GM21723 (cell line): ENCODE measurements around the gene RHOBTB3.
"Not testable (repeated sequence)": the region's sequence is repeated elsewhere in the genome, so short reads cannot be mapped to it uniquely, and the experiment has no call there.

Experiments used
- ATAC-seq: cut with Tn5 transposase; IDR thresholded peaks from one replicate; pipeline ENCODE4 v1.9.1; 2021; ENCODE audit warnings: mild to moderate bottlenecking, moderate library complexity; ENCODE audit not compliant: unreplicated experiment

Gene RHOBTB3, protein sequence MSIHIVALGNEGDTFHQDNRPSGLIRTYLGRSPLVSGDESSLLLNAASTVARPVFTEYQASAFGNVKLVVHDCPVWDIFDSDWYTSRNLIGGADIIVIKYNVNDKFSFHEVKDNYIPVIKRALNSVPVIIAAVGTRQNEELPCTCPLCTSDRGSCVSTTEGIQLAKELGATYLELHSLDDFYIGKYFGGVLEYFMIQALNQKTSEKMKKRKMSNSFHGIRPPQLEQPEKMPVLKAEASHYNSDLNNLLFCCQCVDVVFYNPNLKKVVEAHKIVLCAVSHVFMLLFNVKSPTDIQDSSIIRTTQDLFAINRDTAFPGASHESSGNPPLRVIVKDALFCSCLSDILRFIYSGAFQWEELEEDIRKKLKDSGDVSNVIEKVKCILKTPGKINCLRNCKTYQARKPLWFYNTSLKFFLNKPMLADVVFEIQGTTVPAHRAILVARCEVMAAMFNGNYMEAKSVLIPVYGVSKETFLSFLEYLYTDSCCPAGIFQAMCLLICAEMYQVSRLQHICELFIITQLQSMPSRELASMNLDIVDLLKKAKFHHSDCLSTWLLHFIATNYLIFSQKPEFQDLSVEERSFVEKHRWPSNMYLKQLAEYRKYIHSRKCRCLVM

DNA sequence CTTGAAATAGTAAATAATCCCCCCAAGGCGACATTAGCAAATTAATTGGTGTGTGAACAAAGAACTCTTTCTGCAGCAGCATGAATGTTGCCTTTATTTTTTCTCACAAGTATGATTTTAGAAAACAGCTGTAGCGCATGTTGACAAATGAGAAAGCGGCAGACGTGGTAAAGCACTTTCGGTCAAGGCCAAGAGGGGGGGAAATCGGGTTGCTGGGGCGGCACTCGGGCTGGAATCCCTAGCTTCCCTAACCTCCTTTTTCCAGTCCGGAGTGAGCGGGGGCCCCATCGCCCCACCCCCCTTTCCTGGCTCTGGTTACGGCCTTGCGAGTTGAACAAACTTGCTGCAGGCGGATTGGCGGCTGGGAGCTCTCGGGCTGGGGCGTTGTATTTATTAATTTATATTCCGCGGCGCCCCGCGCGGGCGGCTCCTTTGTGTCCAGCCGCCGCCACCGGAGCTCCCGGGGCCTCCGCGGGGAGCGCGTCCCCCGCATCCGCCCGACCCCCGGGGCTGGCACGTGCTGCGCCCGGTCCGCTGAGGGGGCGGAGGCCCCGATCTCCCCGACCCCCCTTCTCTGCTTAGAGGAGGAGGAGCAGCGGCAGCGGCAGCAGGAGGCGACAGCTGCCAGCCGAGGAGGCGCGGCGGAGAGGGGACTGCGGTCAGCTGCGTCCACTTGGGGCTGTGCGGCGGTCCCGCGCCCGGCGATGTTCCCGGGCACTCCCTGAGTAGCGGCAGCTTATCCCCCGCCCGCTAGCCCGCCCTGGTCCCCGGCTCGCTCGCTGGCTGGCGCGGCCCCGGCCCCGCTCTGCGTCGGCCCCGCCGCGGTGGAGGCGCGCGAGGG is at the start of gene RHOBTB3:
TSS of gene RHOBTB3 (plus strand) at position 607 of the 841 bp plus-strand sequence. CDS start 347 bp downstream, outside the sequence.
- peak; percentile 57 for ATAC-seq

DNA sequence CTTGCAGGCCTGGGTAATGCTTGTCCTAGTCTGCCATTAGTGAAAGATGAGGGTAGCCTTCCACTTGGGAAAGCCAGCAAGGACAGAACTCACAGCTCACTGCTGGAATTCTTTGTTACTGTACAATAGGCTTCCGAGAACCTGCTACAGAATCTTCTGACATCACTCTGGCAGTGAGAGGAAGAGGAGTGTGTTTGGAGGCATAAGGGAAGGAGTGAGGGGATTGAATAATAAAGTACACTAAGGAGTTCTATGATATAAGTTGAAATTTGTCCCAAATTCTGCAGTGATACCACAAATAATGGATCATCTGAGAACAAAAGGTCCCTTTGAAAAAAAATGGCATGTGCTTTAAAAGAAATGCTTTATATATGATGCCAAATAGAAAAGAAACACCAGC is 48.2 kb upstream of the RHOBTB3 start, which contains the start of gene SPATA9:
TSS of gene SPATA9 (minus strand) at position 101 of the 400 bp plus-strand sequence. CDS start 137 bp downstream, outside the sequence.
- no peak for ATAC-seq

DNA sequence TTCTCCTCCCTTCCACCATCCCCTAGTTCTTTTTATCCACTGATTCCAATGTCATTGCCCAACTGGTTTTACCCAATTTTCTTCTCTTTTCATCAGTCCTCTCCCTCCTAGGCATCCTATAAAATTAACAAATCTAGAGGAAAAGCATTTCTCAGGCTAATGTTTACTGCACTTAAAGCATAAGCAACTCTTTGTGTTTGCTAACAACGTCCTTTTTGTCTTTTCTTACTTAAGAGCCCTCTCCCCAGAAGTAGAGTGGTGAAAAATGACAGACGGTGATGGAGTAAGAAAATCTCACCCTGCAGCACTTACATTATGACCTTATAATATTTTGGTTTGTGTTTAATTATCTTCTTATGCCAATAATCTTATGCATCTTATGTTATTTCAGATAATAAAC is 46.8 kb upstream of the RHOBTB3 start:
- no peak for ATAC-seq

DNA sequence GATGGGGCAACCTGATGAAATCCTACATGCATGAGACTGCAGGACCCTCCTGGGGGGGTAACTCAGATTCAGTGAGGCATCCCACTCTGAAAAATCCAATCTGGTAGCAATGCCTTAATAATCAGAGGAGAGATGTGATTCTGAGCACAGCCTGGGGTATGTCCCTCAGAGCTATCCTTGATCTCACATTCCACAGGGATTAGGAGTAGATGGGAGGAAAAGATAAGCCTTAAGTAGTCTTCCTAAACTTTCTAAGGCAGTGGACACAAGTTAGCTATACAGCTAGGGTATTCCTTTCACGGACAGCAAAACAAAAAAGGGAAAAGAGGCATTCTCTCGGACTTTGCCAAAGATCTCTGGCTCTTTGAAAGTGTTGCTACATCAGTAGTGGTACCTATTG is 44.5 kb upstream of the RHOBTB3 start:
- ATAC-seq, result no peak

DNA sequence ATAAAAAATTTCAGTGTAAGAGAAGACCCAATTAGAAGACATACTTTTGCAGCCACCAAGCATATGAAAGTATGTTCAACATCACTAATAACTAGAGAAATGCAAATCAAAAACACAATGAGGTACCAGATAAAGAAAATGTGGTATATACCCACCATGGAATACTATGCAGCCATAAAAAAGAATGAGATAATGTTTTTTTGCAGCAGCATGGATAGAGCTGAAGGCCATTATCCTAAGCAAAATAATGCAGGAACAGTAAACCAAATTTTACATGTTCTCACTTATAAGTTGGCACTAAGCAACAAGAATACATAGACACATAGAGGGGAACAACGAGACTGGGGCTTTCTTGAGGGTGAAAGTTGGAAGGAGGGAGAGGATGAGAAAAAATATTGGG is 41.5 kb upstream of the RHOBTB3 start:
- ATAC-seq, result no peak

DNA sequence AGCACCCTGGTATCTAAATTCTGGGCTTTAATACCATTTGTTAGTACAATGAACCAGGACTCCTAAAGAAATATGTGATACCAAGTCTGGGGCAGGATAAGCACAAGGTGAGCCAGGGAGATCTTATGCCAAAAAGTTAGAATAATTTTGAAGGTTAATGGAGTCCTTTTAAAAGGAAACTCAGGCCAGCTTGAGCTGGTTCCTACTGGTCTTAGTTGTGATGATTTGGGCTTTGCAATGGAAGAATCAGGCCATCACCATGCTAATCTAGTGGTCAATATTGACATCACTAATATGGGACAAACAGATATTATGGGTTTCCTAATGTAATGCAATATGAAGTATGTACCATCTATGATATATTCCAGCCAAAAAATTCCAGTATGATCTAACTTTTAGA is 40.8 kb upstream of the RHOBTB3 start:
- ATAC-seq, result no peak

DNA sequence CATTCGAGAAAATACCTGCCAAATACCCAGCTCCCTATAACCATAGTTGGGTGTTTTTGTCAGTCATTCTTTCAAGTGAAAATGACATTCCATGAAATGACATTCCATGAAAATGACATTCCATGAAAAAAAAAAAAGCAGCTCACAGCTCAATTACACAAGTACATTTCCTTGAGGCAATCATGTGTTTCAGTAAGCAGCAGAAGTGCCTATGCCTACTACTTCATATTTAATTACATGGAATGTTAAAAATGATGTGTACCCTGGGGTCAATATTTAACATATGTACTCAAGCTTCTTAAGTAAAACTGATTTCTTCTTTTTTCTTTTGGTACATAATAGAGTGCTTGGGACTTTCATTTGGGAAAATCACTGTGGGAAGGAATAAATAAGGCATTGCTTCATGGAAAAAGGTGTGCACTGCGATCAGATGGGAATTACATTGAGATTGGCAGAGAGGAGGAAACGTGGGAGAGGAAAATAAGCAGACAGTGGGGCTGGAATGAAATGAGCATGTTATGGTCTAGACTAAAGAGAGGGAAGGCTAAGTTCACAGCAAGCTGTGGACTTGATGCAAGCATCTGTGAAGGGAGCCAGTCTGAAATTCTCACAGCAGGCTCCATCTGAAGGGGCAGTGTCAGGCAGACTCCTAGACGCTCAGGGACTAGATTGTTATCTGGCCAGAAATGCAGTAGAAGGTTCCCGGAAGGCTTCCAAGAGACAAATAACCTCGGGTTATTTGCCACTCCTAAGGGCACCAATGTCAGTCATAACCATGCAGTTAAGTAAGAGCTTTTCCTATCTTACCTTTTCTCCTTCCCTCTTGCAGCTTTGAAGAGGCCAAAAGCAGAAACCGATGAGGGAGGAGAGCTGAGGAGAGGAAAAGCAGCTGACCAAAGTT is 33.1 kb upstream of the RHOBTB3 start:
- no peak for ATAC-seq

DNA sequence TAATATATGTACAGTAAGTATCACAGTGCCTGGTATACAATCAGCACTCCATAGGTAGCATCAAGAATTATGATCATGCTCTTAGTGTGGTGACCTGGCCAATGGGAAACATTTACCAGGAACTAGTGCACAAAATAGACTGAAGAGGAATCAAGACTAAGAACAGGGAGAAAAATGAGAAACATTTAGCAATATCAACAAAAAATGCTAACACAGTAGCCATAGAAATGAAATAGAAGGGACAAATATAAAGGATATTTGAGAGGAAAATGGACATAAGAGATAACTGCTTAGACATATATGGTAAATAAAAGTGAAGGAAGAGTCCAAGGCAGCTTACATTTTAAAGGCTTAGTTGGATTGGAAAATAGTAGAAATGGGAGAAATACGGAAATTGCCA is 31.8 kb upstream of the RHOBTB3 start:
- no peak for ATAC-seq

DNA sequence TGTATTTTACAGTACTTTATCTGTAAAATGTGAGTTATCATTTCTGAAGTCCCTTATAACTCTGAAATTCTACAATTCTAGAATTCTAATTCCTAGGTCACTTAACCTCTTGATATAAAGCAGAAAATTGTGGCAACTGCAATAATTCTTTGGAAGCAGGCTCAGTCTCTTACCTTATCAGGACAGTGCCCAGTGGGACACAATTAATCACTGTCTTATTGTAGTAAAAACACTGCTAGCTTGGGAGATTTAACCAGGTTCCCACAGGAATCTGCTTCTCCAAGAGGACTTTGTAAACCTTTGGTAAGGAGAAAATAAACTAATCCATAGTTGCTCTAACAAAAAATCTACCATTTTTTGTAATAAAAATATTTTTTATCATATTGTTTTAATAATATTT is 30.1 kb upstream of the RHOBTB3 start:
- ATAC-seq, result no peak

DNA sequence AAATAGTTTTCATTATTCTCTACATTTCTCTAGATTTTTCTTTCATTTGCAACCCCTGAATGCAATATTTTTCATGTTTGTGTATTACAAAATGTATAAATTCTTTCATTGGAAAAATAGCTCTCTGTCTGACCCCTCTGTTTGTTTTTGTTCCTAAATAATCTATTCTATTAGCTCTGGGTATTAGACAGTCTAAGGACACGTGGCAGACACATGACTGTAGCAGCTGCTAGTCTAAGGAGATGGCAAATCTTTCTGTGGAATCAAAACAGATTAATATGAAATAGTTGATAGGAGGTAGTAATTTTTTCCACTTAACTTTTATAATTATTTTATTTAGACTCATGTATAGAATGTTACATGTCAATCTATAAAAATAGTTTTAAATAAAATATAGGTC is 27.0 kb upstream of the RHOBTB3 start:
- no peak for ATAC-seq

DNA sequence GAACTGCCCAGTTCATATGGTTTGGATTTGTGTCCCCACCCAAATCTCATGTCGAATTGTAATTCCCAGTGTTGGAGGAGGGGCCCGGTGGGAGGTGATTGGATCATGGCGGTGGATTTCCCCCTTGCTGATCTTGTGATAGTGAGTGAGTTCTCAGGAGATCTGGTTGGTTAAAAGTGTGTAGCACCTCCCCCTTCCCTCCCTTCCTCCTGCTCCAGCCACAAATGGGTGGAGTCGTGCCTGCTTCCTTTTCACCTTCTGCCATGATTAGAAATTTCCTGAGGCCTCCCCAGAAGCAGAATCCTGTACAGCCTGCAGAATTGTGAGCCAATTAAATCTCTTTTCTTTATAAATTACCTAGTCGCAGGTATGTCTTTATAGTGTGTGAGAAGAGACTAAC is 24.9 kb upstream of the RHOBTB3 start:
- not testable (repeated sequence) for ATAC-seq

DNA sequence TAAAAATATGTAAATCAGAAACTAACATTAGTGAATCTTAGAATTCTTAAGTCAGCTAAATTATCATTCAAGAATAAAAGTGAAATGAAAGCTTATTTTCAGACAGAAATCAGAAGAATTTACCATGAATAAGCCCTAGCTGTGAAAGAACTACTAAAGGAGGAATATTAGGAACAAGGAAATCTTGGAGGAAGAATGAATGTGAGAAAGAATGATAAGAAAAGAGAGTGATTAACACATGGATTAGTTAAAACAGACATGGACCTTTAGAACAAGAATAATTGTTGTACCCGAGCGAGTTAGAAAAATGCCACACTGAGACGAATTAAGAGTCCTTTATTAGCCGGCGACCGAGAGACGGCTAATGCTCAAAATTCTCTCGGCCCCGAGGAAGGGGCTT is 24.1 kb upstream of the RHOBTB3 start:
- no peak for ATAC-seq

DNA sequence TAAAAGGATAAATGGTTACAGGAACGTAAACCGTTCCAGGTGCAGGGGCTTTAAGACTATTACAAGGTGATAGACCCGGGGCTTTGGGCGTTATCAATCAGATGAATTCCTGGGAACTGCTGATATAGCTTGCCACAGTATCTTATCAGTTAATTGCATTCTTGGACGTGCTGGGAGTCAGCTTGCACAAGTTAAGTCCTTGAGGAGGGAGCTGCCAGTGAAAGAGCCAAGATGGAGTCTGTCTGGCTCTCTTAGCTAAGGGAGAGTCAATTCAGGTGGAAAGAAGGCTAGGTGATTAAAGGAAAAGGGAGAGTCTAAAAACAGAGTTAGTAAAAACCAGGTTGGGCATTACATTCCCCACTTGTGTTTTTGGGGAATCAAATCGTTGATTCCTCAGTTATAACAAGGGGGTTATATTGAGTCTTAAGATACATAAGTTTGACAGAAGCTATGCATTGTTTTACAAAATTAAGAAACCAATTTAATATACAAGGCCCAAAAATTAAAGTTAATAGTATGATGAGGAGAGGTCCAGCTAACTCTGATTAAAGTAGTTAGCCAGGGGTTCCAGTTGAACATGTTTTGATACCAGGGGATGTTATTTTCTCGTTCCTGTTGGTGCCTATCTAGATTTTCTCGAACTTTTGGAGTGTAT is 23.5 kb upstream of the RHOBTB3 start:
- not testable (repeated sequence) for ATAC-seq

DNA sequence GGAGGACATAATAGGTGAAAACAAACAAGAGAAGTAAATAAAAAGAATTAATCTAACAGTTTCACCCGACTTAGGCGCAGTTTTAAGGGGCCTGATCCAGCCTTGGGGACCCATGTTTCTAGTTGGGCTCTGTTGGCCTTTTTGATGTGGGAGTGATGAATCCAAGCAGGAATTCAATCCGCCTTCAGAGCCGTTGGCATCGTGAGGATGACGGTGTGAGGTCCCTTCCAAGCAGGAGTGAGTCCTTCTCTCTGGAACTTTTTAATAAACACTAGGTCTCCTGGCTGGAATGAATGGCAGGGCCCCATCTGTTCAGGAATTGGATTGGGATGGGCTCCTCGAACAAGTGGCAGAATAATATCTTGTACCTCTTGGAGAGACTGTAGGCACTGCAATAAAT is 22.3 kb upstream of the RHOBTB3 start:
- ATAC-seq, result no peak

DNA sequence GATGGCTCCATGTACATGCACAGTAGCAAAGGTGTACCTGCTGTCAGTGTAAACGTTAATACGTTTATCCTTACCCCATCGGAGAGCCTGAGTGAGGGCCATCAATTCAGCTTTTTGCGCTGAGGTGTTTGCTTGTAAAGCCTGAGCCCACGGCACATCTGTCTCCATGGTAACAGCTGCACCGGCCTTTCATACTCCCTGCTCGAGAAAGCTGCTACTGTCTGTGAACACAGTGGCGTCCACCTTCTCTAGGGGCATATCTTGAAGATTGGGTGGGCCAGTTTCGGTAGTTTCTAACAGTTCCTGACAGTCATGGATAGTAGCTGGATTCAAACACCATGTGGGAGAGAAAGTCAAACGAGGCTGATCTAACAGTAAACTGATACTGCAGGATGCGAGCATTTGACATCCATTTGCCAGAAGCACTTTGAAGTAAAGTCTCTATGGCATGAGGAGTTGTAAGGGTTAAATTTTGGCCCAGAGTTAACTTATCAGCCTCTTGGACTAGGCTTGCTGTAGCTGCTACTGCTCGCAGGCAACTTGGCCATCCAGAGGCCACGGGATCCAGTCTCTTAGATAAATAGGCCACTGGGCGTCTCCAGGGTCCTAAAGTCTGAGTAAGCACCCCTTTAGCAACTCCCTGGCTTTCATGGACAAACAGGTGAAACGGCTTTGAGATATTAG is 21.0 kb upstream of the RHOBTB3 start:
- no peak for ATAC-seq

DNA sequence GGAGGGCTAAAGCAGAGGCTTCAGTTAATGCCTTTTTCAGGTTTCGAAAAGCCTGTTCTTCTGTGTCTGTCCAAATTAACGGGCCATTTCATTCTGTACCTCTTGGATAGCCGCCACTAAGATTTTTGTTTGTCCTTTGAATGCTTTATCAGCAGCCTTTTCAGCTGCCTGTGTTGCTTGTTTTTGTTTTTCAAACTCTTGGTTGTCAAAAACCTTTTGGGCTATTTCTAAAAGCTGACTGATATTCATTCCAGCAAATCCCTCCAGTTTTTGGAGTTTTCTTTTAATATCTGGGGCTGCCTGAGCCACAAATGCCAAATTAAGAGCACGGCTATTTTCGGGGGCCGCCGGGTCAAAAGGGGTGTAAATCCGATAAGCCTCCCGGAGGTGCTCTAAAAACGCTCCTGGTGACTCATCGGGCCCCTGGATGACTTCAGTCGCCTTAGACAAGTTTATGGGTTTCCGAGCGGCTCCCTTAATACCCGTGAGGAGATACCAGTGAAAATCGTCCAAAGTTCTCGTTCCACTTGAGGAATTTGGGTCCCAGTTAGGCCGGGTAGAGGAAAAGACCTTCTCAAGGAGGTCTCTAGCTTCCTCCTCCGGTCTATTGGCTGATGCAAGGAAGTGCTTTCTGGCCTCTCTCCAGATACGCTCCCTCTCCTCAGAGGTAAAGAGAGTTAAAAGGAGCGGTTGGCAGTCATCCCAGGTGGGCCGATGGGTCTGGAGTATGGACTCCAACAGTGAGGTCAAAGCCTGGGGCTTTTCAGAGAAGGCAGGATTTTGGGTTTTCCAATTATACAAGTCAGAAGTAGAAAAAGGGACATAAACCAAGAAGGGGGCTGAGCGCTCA is 20.3 kb upstream of the RHOBTB3 start:
- ATAC-seq, result not testable (repeated sequence)

DNA sequence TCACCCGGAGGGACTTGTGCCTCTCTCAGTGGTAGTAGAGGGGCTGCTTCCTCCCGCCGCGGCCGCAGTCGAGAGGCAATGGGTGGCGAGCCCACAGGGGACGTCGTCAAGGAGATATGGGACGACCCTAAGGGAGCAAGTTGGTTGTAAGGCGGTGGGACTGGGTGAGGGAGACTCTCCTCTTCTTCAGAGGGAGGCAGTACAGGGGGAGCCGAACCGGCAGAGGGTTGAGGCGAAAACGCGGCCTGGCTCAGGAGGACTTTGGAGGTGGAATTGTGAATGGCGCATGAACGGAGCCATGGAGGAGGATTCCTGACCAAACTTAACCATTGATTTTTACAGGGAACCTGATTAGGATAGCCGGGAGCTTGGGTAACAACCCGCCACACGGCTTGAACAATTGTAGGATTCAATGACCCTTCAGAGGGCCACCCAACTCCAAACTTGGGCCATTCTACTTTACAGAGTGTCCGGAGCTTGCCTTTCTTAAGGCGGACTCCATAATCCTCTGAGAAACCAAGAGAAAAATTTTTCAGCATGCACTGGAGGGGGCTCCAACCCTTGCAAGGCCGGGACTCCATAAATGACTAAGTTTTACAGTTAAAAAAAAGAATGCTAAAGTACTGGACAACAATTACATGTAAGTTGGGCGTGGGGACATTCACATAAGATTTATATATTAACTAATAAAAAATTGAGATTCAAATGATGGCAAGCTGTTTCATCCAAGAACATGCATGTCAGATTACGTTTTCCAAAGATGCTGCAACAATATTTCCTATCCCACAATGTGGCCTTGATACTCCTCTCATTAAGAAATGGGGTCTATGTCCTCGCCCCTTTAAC is 19.4 kb upstream of the RHOBTB3 start:
- ATAC-seq, result no peak
